ENCODE data around the gene LAYN. TPM values are rescaled to one million over a fixed set of nuclear protein-coding genes. Genes with fewer than 3 reads are reported as not detected.

LAYN gene
- total and polyA plus RNA-seq, 2 of the 4 experiments (the other 2 are of a cell fraction) = 92.5 to 118 TPM

GRCh38 chr11:111538407-111539114 is 2.0 kb upstream of the LAYN start (continued):
- TF ChIP-seq RFX5 (IDR thresholded peaks at IDR 0.05; ENCODE audit: low read depth, low read length) = no peak

- ATAC-seq (ENCODE audit: low read depth) (no peak), DNase-seq (no peak)
- WGBS, 2 experiments (ENCODE audit: extremely low coverage in 2 of 2, insufficient read length in 1 of 2) = 61% methylated on average over 2 of the region's 9 CpGs; no CpG with 5 or more reads in 1 of the 2 experiments
- ChIA-PET CTCF (interaction anchor here (0.7 to 1.0 kb wide), 2 partner anchors 8 to 111 kb away, joined by 3 read pairs; no protein-coding TSS in a partner anchor), POLR2A (ENCODE audit: unreplicated experiment) (no interaction called here)
- peak overlapping the region; percentile 79; the same call in 1 of the 2 replicates for H4K5ac ChIP-seq (ENCODE audit: low read depth, low read length)
- peak overlapping the region; percentile 94 for H4K91ac ChIP-seq (ENCODE audit: insufficient read depth, low read depth, low read length)
- peaks cover 17 to 58% of the 10 kb centered on the region in 2 experiments for H3K79me1 ChIP-seq (ENCODE audit: low read depth in 1 of 2, low read length in 2 of 2)
- peaks cover 18% of the 10 kb centered on the region for H4K20me1 ChIP-seq (ENCODE audit: insufficient read depth, low read length)
- H2AK9ac ChIP-seq (replicated peaks; ENCODE audit: low read depth, low read length, poor library complexity) = peak overlapping the region; percentile 92
- peaks cover 23% of the 10 kb centered on the region for H3K9me1 ChIP-seq (ENCODE audit: insufficient read depth, low read length)
- H2AFZ ChIP-seq (replicated peaks; ENCODE audit: low read length, poor library complexity) = peak overlapping the region; percentile 86
- H3K4me2 ChIP-seq (ENCODE audit: low read depth, low read length) = peak overlapping the region; percentile 97
- H2BK15ac ChIP-seq (ENCODE audit: low read depth, low read length) = peak overlapping the region; percentile 75; the same call in 1 of the 3 replicates
- H3K18ac ChIP-seq (ENCODE audit: low read depth, low read length) = peak overlapping the region; percentile 75
- peak overlapping the region; percentile 85 for H3K4me3 ChIP-seq (ENCODE audit: insufficient read depth, low read depth, low read length)
- peak overlapping the region; percentile 93 for H3K4ac ChIP-seq (ENCODE audit: low read depth, low read length)
- H2BK120ac ChIP-seq (ENCODE audit: low read depth, low read length) = peak overlapping the region; percentile 72
- H3K9ac ChIP-seq (ENCODE audit: low read depth, low read length) = peak overlapping the region; percentile 87
- intact Hi-C loops (cut with micrococcal nuclease) = loop anchor here (1.0 kb wide), 1 partner anchor 18 kb away; no protein-coding TSS in a partner anchor
- peak overlapping the region; percentile 86 for H3K14ac ChIP-seq (replicated peaks; ENCODE audit: low read depth, low read length)
- peak overlapping the region; percentile 54 to 88; a peak in 3 of 4 replicates for H4K8ac ChIP-seq (ENCODE audit: low read depth in 2 of 2, low read length in 2 of 2)
- peak overlapping the region; percentile 91 for H3K27ac ChIP-seq (ENCODE audit: insufficient read depth, low read length)
- dilution Hi-C loops (cut with HindIII; ENCODE audit: low sequenced_read_pairs, unreplicated experiment) = no loop called here
- H2BK20ac ChIP-seq (ENCODE audit: low read depth, low read length) = peak overlapping the region; percentile 57
- TSS peak; percentile 25 for BruUV-seq (replicated peaks)
- peak overlapping the region; percentile 64 for H2BK5ac ChIP-seq (ENCODE audit: low read depth, low read length, poor library complexity, severe bottlenecking)
- H3K9me3 ChIP-seq (ENCODE audit: control insufficient read depth, insufficient read depth, low read length) = no peaks in the 10 kb centered on the region; the same call in 1 of the 2 replicates
- H3K27me3 ChIP-seq (ENCODE audit: control insufficient read depth, insufficient read depth, low read length) = no peaks in the 10 kb centered on the region
- TF ChIP-seq USF2 (IDR thresholded peaks at IDR 0.05; ENCODE audit: low read depth, low read length) = no peak
- no peak for TF ChIP-seq BHLHE40 (IDR thresholded peaks at IDR 0.05; ENCODE audit: low read depth, low read length)
- TF ChIP-seq MXI1 (IDR thresholded peaks at IDR 0.05; ENCODE audit: borderline replicate concordance, low read depth, low read length) = no peak
- no peak for TF ChIP-seq RCOR1 (IDR thresholded peaks at IDR 0.05; ENCODE audit: insufficient replicate concordance, low read length)
- TF ChIP-seq SMC3 (IDR thresholded peaks at IDR 0.05; ENCODE audit: low read depth, low read length) = no peak
- TF ChIP-seq NFE2L2 (IDR thresholded peaks at IDR 0.05; ENCODE audit: low read depth, low read length) = no peak
- no peak for TF ChIP-seq ELK1 (IDR thresholded peaks at IDR 0.05; ENCODE audit: borderline replicate concordance, low read depth, low read length)
- no peak for TF ChIP-seq CTCF (conservative IDR thresholded peaks at IDR 0.05; ENCODE audit: low read depth, low read length)
- no peak for TF ChIP-seq RAD21 (IDR thresholded peaks at IDR 0.05; ENCODE audit: low read length)
- H3K4me1 ChIP-seq (ENCODE audit: control insufficient read depth, insufficient read depth, low read length) = peaks cover 17% of the 10 kb centered on the region
- H3K23ac ChIP-seq (ENCODE audit: low read depth, low read length) = peak overlapping the region; percentile 87
- peaks cover 11% of the 10 kb centered on the region for H3K36me3 ChIP-seq (ENCODE audit: control insufficient read depth, insufficient read depth, low read length)
- H3K56ac ChIP-seq (ENCODE audit: extremely low read depth, insufficient read depth, low read length) = 0 out of 2 replicates have a peak overlapping the region, but pooled peaks have one; percentile 47
- H2AK5ac ChIP-seq (ENCODE audit: low read depth, low read length) = peak overlapping the region; percentile 92
- in situ Hi-C loops (cut with MboI; ENCODE audit: low sequenced_read_pairs) = no loop called here
Measured at GRCh38 chr11:111539426-111540113, 950 bp upstream of the LAYN start.

Measured in IMR-90 (cell line).